GM23338 (cell line): Measurements from ENCODE around the gene SNX8. TPM values are rescaled to one million over a fixed set of nuclear protein-coding genes. Genes with fewer than 3 reads are reported as not detected.
A peak's percentile ranks its signal among the peaks of the same experiment; 100 is the strongest.
"Not testable (repeated sequence)": the region's sequence is repeated elsewhere in the genome, so short reads cannot be mapped to it uniquely, and the experiment has no call there.

Source experiments
- ATAC-seq: fragments of 200-7000 bp; cut with Tn5 transposase; 3 replicates; pipeline ENCODE4 v1.9.1; 2020
- DNase-seq: peaks from one replicate; pipeline ENCODE4 v3.0.0-alpha.2; 2015; ENCODE audit warnings: low spot score
- H2AFZ ChIP-seq: fragments of 200-600 bp; sonication (generic); 2 replicates; pipeline ENCODE4 v1.8.0; 2016; ENCODE audit warnings: antibody characterized with exemption, mild to moderate bottlenecking, moderate library complexity
- H3F3A ChIP-seq: fragments of 200-600 bp; sonication (generic); replicated peaks from 2 replicates; pipeline ENCODE4 v1.8.0; 2017; ENCODE audit warnings: antibody characterized with exemption, mixed run types, low read depth
- H3K27ac ChIP-seq: fragments of 200-600 bp; sonication (generic); 2 replicates; pipeline ENCODE4 v1.6.1; 2016; ENCODE audit warnings: low read depth
- H3K27me3 ChIP-seq: fragments of 200-600 bp; sonication (generic); 2 replicates; pipeline ENCODE4 v1.8.0; 2016; ENCODE audit warnings: mild to moderate bottlenecking, mixed run types, moderate library complexity; ENCODE audit not compliant: insufficient read depth
- H3K36me3 ChIP-seq: fragments of 200-600 bp; sonication (generic); 2 replicates; pipeline ENCODE4 v1.8.0; 2016; ENCODE audit warnings: mild to moderate bottlenecking; ENCODE audit not compliant: insufficient read depth
- H3K4me1 ChIP-seq: fragments of 200-600 bp; sonication (generic); 2 replicates; pipeline ENCODE4 v1.8.0; 2016; ENCODE audit warnings: mild to moderate bottlenecking, moderate library complexity; ENCODE audit not compliant: insufficient read depth
- H3K4me2 ChIP-seq: fragments of 200-600 bp; sonication (generic); 2 replicates; pipeline ENCODE4 v1.7.1; 2017; ENCODE audit warnings: mixed run types
- H3K4me3 ChIP-seq: fragments of 200-600 bp; sonication (generic); 2 replicates; pipeline ENCODE4 v1.6.1; 2016; ENCODE audit warnings: mixed run types
- H3K79me2 ChIP-seq: fragments of 200-600 bp; sonication (generic); replicated peaks from 2 replicates; pipeline ENCODE4 v1.8.0; 2017; ENCODE audit warnings: mild to moderate bottlenecking; ENCODE audit not compliant: insufficient read depth
- H3K9me2 ChIP-seq: fragments of 200-600 bp; sonication (generic); 2 replicates; pipeline ENCODE4 v1.8.0; 2017; ENCODE audit not compliant: insufficient read depth
- H4K20me1 ChIP-seq: fragments of 200-600 bp; sonication (generic); replicated peaks from 2 replicates; pipeline ENCODE4 v1.8.0; 2017; ENCODE audit warnings: mild to moderate bottlenecking; ENCODE audit not compliant: insufficient read depth
- H3K27ac Mint-ChIP-seq: 2 replicates; pipeline ENCODE4 v1.8.0; 2020; ENCODE audit warnings: inconsistent platforms, mild to moderate bottlenecking, moderate library complexity, mixed read lengths
- H3K27me3 Mint-ChIP-seq: 3 replicates; pipeline ENCODE4 v1.8.0; 2022; ENCODE audit warnings: low read depth, mild to moderate bottlenecking, moderate library complexity, mixed read lengths, inconsistent platforms; ENCODE audit not compliant: insufficient read depth, poor library complexity
- H3K36me3 Mint-ChIP-seq: 3 replicates; pipeline ENCODE4 v1.8.0; 2021; ENCODE audit warnings: low read depth, mild to moderate bottlenecking, inconsistent platforms, moderate library complexity, mixed read lengths
- H3K4me1 Mint-ChIP-seq: 3 replicates; pipeline ENCODE4 v1.8.0; 2020; ENCODE audit warnings: mild to moderate bottlenecking, inconsistent platforms, mixed read lengths
- H3K4me3 Mint-ChIP-seq: 3 replicates; pipeline ENCODE4 v1.8.0; 2021; ENCODE audit warnings: moderate library complexity, mild to moderate bottlenecking, inconsistent platforms, mixed read lengths
- H3K9me3 Mint-ChIP-seq: 3 replicates; pipeline ENCODE4 v1.8.0; 2020; ENCODE audit warnings: moderate library complexity, mild to moderate bottlenecking, inconsistent platforms, mixed read lengths
- JUNB ChIP-seq: IDR thresholded peaks from one replicate; pipeline ENCODE4 v1.6.1; 2016; ENCODE audit warnings: antibody characterized with exemption; ENCODE audit not compliant: unreplicated experiment
- NANOG ChIP-seq: IDR thresholded peaks from 2 replicates; pipeline ENCODE4 v1.6.1; 2016; ENCODE audit warnings: antibody characterized with exemption, borderline replicate concordance
- POLR2AphosphoS5 ChIP-seq: IDR thresholded peaks from 2 replicates; pipeline ENCODE4 v1.6.1; 2016; ENCODE audit warnings: antibody characterized with exemption, low read depth
- STAT1 ChIP-seq: IDR thresholded peaks from one replicate; pipeline ENCODE4 v1.6.1; 2016; ENCODE audit warnings: antibody characterized with exemption; ENCODE audit not compliant: unreplicated experiment
- ZNF331 ChIP-seq: fragments of 250-450 bp; sonication (Bioruptor Pico); IDR thresholded peaks from 2 replicates; pipeline ENCODE4 v1.5.0; 2020; ENCODE audit warnings: low read depth, mild to moderate bottlenecking, moderate library complexity
- polyA plus RNA-seq: library from polyadenylated mRNA; unstranded; fragments of >200 nt; fragmentation: Nextera tagmentation; extraction: Ambion mirVana; gene quantifications from 2 replicates; pipeline ENCODE4 v1.2.1, GENCODE V29; 2016
- total RNA-seq: library from RNA; depleted of rRNA; stranded (reverse); fragments of >200 nt; shearing (Covaris generic); gene quantifications from 2 replicates; pipeline ENCODE4 v1.2.3, GENCODE V29; 2014

Gene SNX8
- total and polyA plus RNA-seq, 2 experiments from 2014 or later, result 44.3 to 50.9 TPM

- TF ChIP-seq STAT1 (no peak), ZNF331 (CRISPR knock-in tag) (no peak)
Measured at GRCh38 chr7:2336626-2337299, 22.5 kb upstream of the SNX8 start.

GRCh38 chr7:2332606-2333231 is 18.5 kb upstream of the SNX8 start:
- not testable (repeated sequence) for H3K4me1 Mint-ChIP-seq, H3F3A ChIP-seq, H3K79me2 ChIP-seq, H3K9me2 ChIP-seq, ATAC-seq, H3K9me3 Mint-ChIP-seq, H3K27me3 Mint-ChIP-seq, H3K27me3 ChIP-seq, H3K4me1 ChIP-seq, DNase-seq, H3K4me3 Mint-ChIP-seq, H3K27ac Mint-ChIP-seq, H3K36me3 ChIP-seq, H3K4me2 ChIP-seq, H3K4me3 ChIP-seq, H2AFZ ChIP-seq, H4K20me1 ChIP-seq
- H3K27ac ChIP-seq, result peak overlapping the region; percentile 32; the same call in 1 of the 2 replicates
- peaks cover 18% of the 10 kb centered on the region; the same call in 2 of the 3 replicates for H3K36me3 Mint-ChIP-seq

More at GRCh38 chr7:2336626-2337299, 22.5 kb upstream of the SNX8 start:
- no peaks in the 10 kb centered on the region for H3K27me3 ChIP-seq
- Mint-ChIP-seq H3K27ac (no peak overlapping the region; the same call in 1 of the 2 replicates), H3K27me3 (no peaks in the 10 kb centered on the region), H3K4me3 (no peak overlapping the region), H3K4me1 (no peaks in the 10 kb centered on the region), H3K36me3 (peaks cover 18% of the 10 kb centered on the region; the same call in 2 of the 3 replicates), H3K9me3 (no peaks in the 10 kb centered on the region)
- H3K4me2 ChIP-seq, result no peak overlapping the region
- 0 out of 2 replicates have a peak, but pooled peaks cover 2% of the 10 kb centered on the region for H3F3A ChIP-seq
- DNase-seq, result no peak
- no peak overlapping the region for H2AFZ ChIP-seq
- H3K36me3 ChIP-seq, result no peaks in the 10 kb centered on the region
- peaks cover 18% of the 10 kb centered on the region for H3K79me2 ChIP-seq
- no peak for ATAC-seq
- H4K20me1 ChIP-seq, result no peaks in the 10 kb centered on the region; the same call in none of the 2 replicates
- no peaks in the 10 kb centered on the region for H3K4me1 ChIP-seq
- no peak overlapping the region for H3K27ac ChIP-seq
- H3K9me2 ChIP-seq, result no peaks in the 10 kb centered on the region
- no peak overlapping the region for H3K4me3 ChIP-seq

- no peak overlapping the region for H2AFZ ChIP-seq
- H3K4me1 ChIP-seq, result no peaks in the 10 kb centered on the region
- no peak for ATAC-seq
Measured at GRCh38 chr7:2331707-2332106, 17.5 kb upstream of the SNX8 start.

GRCh38 chr7:2330493-2330892 is 16.3 kb upstream of the SNX8 start:
- no peak overlapping the region for H3K4me3 Mint-ChIP-seq
- no peak overlapping the region for H3K27ac Mint-ChIP-seq
- peaks cover 9% of the 10 kb centered on the region; the same call in 1 of the 3 replicates for H3K36me3 Mint-ChIP-seq
- Histone ChIP-seq H4K20me1 (no peaks in the 10 kb centered on the region; the same call in 1 of the 2 replicates), H3K27ac (no peak overlapping the region), H3F3A (no peaks in the 10 kb centered on the region), H3K4me1 (no peaks in the 10 kb centered on the region), H3K4me2 (no peak overlapping the region), H3K4me3 (no peak overlapping the region), H3K9me2 (no peaks in the 10 kb centered on the region), H2AFZ (no peak overlapping the region), H3K27me3 (no peaks in the 10 kb centered on the region), H3K36me3 (no peaks in the 10 kb centered on the region), H3K79me2 (no peaks in the 10 kb centered on the region)
- TF ChIP-seq STAT1, result no peak
- no peak for TF ChIP-seq JUNB
- no peak for TF ChIP-seq NANOG
- TF ChIP-seq POLR2AphosphoS5, result no peak
- ATAC-seq (peak; percentile 62; the same call in 2 of the 3 replicates), DNase-seq (no peak)
- H3K4me1 Mint-ChIP-seq, result peaks cover 2% of the 10 kb centered on the region; the same call in 1 of the 3 replicates
- no peaks in the 10 kb centered on the region for H3K27me3 Mint-ChIP-seq
- no peaks in the 10 kb centered on the region for H3K9me3 Mint-ChIP-seq

More at GRCh38 chr7:2331707-2332106, 17.5 kb upstream of the SNX8 start:
- TF ChIP-seq NANOG, result no peak
- TF ChIP-seq ZNF331 (CRISPR knock-in tag), result no peak
- Histone ChIP-seq H3K27ac (no peak overlapping the region), H4K20me1 (no peaks in the 10 kb centered on the region; the same call in 1 of the 2 replicates), H3K79me2 (no peaks in the 10 kb centered on the region), H3F3A (no peaks in the 10 kb centered on the region), H3K36me3 (no peaks in the 10 kb centered on the region), H3K4me2 (no peak overlapping the region), H3K27me3 (no peaks in the 10 kb centered on the region), H3K9me2 (no peaks in the 10 kb centered on the region), H3K4me3 (no peak overlapping the region)
- H3K27me3 Mint-ChIP-seq, result no peaks in the 10 kb centered on the region
- H3K36me3 Mint-ChIP-seq, result peaks cover 17% of the 10 kb centered on the region; the same call in 2 of the 3 replicates
- no peak overlapping the region for H3K27ac Mint-ChIP-seq
- no peaks in the 10 kb centered on the region for H3K9me3 Mint-ChIP-seq
- no peak for DNase-seq
- H3K4me3 Mint-ChIP-seq, result no peak overlapping the region
- H3K4me1 Mint-ChIP-seq, result peaks cover 2% of the 10 kb centered on the region; the same call in 1 of the 3 replicates
